PC-9 (cell line): ENCODE measurements around the gene STX8.

Experiments used
- CTCF ChIP-seq: fragments of 200-600 bp; sonication (generic); conservative IDR thresholded peaks from 2 replicates; pipeline ENCODE4 v1.6.1; 2017; ENCODE audit warnings: mixed run types, antibody characterized with exemption, mild to moderate bottlenecking, moderate library complexity
- EZH2 ChIP-seq: fragments of 200-600 bp; sonication (generic); IDR thresholded peaks from 2 replicates; pipeline ENCODE4 v1.8.0; 2017; ENCODE audit warnings: antibody characterized with exemption, low read depth

- TF ChIP-seq CTCF = no peak
- no peak for TF ChIP-seq EZH2
Measured at GRCh38 chr17:9409878-9410277, 165.7 kb downstream of the STX8 start.
